Tibial nerve (tissue), 4 donors: Measurements from ENCODE around the gene TANC1.

Experiments used
- EP300 ChIP-seq, 2 donors: sonication (generic); formaldehyde crosslinking; IDR thresholded peaks; one replicate each; pipeline ENCODE4 v1.6.1; 2017; ENCODE audit warnings: antibody characterized with exemption in 2 of 2, mild to moderate bottlenecking in 1 of 2
- POLR2A ChIP-seq, 2 donors: fragments of 450-650 bp; IDR thresholded peaks; one replicate each; pipeline ENCODE4 v1.6.1; 2017; ENCODE audit warnings: antibody characterized with exemption in 2 of 2, mild to moderate bottlenecking in 2 of 2, moderate library complexity in 2 of 2
- TF ChIP-seq, protein P1 (sequence below), 5 experiments: fragments of 200-600 bp in 3 of 5; fragments of 450-650 bp in 2 of 5; sonication (generic) in 3 of 5; IDR thresholded peaks; one replicate each; pipeline ENCODE4 v1.5.1; 2016 to 2019; ENCODE audit warnings: antibody characterized with exemption in 5 of 5, mild to moderate bottlenecking in 3 of 5, moderate library complexity in 2 of 5

GRCh38 chr2:159089543-159089942, 121.1 kb downstream of the TANC1 start:
- TF ChIP-seq, protein P1, sequence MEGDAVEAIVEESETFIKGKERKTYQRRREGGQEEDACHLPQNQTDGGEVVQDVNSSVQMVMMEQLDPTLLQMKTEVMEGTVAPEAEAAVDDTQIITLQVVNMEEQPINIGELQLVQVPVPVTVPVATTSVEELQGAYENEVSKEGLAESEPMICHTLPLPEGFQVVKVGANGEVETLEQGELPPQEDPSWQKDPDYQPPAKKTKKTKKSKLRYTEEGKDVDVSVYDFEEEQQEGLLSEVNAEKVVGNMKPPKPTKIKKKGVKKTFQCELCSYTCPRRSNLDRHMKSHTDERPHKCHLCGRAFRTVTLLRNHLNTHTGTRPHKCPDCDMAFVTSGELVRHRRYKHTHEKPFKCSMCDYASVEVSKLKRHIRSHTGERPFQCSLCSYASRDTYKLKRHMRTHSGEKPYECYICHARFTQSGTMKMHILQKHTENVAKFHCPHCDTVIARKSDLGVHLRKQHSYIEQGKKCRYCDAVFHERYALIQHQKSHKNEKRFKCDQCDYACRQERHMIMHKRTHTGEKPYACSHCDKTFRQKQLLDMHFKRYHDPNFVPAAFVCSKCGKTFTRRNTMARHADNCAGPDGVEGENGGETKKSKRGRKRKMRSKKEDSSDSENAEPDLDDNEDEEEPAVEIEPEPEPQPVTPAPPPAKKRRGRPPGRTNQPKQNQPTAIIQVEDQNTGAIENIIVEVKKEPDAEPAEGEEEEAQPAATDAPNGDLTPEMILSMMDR (IDR thresholded peaks at IDR 0.05), result no peak
- TF ChIP-seq POLR2A (IDR thresholded peaks at IDR 0.05) (no peak), EP300 (IDR thresholded peaks at IDR 0.05) (no peak)
